Endothelial cell of umbilical vein (primary cell): ENCODE data around the gene PPP1R7.

ENCODE experiments used
- CTCF ChIP-seq, 2 donors: IDR thresholded peaks; 1 replicate in 1 of 2; 2 replicates in 1 of 2; pipeline ENCODE4 v1.5.1; 2011; ENCODE audit warnings: low read length in 2 of 2, mild to moderate bottlenecking in 2 of 2, moderate library complexity in 2 of 2, control low read depth in 1 of 2, inconsistent platforms in 1 of 2, low read depth in 1 of 2; ENCODE audit not compliant: insufficient read depth in 1 of 2; ENCODE audit errors: extremely low read depth in 1 of 2
- MYC ChIP-seq: IDR thresholded peaks from one replicate; pipeline ENCODE4 v1.6.1; 2011; ENCODE audit warnings: mild to moderate bottlenecking, low read depth, low read length
- POLR2A ChIP-seq: IDR thresholded peaks from 2 replicates; pipeline ENCODE4 v1.6.1; 2012; ENCODE audit warnings: low read depth, mild to moderate bottlenecking, control low read depth, low read length
- POLR2AphosphoS5 ChIP-seq: IDR thresholded peaks from 2 replicates; pipeline ENCODE4 v1.6.1; 2012; ENCODE audit warnings: low read depth, mild to moderate bottlenecking, control low read depth, low read length, moderate library complexity; ENCODE audit not compliant: insufficient read depth

- TF ChIP-seq CTCF (IDR thresholded peaks at IDR 0.05; ENCODE audit: extremely low read depth in 1 of 2, insufficient read depth in 1 of 2, low read depth in 1 of 2, low read length in 2 of 2) (no peak), MYC (no peak), POLR2A (no peak), POLR2AphosphoS5 (no peak)
Measured at GRCh38 chr2:241213567-241213966, 63.3 kb downstream of the PPP1R7 start.
